ENCODE results near the gene C1orf159.

- TF ChIP-seq POLR2A (IDR thresholded peaks at IDR 0.05), result no peak
- TF ChIP-seq CTCF (IDR thresholded peaks at IDR 0.05), result no peak
These were observed 3.5 kb upstream of the C1orf159 start for GRCh38 chr1:1119272-1119890.

Data from right lobe of liver (tissue), 4 donors.